ENCODE measurements around the gene DUS1L. TPM values are rescaled to one million over a fixed set of nuclear protein-coding genes. Genes with fewer than 3 reads are reported as not detected.

The DUS1L gene
- total RNA-seq, 1 donor from 2014 or later, result 35.7 TPM

DNA sequence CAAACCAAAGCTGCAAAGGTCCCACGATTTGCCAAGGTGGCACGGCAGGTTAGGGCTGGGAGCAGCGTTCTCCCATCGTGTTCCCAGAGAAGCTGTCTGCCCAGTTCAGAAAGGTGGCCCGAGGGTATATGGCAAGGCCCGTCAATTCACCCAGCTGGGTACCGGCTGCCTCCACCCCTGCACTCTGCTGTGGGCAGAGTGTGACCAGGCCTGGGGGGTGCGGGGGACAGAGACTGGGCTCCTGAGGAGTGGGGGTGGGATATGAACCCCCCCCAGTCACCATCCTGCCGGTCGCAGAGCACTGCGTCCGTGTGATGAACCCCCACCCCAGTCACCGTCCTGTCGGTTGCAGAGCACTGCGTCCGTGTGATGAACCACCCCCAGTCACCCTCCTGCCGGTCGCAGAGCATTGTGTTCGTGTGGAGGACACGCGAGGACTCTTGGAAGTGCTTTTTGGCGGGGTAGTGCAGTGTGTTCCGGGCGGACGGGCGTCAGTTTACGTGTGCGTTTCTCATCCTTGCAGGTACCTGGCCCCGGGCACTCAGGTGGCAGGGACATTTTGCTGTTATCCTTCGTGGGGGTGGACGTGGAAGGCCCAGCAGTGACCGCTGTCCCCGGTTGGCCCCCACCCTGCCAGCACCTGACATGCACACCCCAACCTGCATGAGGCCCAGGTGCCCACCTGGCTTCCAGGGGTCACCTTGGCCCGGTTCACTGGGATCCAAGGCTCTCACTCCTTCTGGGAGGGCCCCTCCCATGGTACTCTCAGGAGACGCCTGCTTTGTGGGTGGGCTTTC, 35.1 kb upstream of the DUS1L start:
- no peak for DNase-seq

DNA sequence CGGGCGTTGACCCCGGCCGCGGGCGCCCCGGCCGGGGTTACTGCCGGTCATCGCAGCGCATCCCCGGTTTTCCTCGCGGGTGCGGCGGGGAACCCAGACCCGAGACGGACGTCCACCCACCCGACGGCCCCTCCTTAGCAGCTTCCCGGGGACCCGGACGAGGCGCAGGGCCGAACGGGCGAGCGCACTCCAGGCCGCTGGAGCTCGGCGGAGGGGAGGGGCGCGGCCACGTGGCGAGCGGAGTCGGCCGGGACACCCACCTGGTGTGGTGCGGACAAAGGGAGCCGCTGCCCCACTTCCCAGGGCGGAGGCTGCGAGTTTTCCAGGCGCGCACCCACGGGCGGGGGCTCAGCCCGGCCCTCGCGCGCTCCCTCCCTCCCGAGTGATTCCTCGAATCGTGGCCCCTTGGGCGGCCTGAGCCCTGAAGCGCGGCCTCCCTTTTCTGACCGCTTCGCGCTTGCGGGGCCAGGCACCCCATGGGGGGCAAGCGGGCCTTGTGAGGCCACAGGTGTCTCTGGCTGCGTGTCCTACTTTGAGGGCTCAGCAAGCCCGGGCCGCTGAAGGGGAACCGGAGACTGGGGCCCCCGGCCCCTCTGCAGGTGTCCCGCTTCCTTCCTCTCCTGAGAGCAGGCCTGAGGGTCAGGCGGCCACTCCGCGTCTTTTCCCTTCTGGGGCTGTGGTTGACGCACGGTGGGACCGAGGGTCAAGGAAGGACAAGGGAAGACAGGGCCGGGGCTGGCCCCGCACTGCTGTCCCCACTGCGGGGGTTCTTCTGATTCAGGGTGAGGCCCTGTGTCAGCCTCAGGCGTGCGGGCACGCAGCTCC, 33.5 kb upstream of the DUS1L start:
- DNase-seq, result no peak

DNA sequence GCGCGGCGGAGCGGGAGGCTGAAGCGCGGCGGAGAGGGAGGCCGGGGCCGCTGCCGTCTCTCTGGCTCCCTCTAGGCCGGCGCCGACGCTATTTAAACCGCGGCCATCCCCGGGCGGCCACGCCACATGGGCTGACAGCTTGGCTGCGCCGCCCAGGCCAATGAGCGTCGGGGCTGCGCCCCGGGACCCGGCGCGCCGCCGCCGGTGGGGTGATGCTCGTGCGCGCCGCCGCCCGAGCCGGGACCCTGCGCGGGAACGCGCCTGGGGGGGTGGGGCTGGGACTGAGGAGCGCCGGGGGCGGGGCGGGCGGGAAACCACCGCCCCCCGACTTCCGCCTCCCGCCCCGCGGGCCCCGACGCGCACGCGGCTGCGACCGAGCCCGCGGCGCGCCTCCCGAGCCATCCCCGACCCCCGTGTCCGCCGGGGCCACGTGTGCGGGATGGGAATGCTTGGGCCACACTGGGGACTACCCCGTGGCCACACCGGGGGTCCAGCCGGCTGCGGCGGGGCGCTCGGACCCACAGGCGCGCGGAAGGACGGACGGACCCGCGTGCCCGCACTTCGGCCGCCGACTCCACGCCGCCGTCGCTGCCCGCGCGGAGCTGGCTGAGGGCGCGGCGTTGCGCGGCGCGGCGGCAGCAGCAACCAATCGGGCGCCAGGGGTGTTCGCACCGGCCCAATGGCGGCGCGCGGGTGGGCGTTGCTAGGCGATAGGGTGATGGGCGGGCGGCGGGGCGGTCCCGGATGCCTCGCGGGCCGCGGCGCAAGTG, 32.8 kb upstream of the DUS1L start, which contains the start of gene FASN:
TSS of gene FASN (minus strand) at position 68 of the 770 bp plus-strand sequence. CDS start 1,791 bp downstream, outside the sequence.
- DNase-seq, result peak; percentile 95

DNA sequence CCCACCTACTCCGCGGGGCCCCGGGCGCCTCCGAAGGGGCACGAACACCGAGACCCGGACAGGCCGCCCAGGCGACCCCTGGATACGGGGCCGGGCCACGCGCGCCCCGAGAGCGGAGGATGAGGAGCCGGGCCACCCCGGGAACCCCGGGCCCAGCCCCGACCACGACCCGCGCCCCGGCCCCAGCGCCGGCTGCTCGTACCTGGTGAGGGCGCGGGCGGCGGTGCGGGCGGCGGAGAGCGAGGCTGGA, 32.2 kb upstream of the DUS1L start:
- no peak for DNase-seq

DNA sequence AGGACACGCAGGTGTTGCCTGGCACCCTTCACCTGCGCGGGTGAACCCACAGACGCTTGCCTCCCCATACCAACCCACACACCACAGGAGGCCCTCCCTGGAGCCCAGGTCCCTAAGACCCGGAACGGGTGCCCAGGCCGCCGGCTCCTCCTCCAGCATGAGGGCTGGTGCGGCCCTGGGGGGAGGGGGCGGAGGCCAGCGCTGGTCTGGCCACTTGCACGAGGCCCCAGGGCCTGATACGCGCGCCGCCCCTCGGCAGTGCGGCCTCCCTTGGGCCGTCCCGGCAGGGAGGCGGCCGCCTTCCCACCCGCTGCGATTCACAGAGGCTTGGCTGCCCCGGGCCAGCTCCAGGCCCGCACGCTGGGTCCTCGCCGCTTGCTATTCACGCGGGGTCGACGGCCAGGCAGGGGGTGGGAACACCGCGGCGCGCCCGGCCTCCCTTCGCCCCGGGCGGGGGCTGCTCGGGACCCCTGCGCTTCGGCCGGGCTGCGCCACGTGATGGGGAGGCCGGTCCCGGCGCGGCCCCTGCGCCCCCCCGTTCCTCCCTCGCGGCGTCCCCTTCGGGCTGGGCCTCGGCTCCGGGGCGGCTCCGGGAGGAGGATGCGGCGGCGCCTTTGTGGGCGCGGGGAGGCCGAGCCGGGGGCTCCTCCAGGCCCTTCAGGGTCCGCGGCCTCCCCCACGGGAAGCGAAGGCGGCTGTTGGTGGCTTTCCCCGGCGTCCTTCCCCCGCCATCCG, 31.7 kb upstream of the DUS1L start:
- DNase-seq, result no peak

DNA sequence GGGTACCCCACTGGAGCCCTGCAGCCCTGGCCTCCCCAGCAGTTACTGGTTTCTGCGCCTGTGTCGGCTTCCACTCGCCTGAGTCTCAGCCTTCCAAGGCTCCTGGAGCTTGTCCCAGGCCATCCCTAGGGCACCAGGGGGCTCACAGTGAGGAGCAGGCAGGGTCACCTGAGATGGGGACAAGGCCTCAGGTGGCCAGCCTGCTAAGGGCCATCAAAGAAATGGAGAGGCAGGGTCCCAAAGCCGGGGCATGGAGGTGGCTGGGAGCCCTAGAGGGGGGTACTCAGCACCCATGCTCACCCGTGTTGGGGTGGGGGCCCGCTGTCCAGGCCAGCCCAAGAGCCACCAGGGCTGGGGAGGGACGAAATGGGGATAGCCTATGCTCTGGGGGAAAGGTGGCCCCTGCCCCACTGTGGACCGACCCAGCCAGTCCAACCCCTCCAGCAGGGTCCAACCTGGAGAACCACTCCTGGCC, 31.1 kb upstream of the DUS1L start:
- no peak for DNase-seq

DNA sequence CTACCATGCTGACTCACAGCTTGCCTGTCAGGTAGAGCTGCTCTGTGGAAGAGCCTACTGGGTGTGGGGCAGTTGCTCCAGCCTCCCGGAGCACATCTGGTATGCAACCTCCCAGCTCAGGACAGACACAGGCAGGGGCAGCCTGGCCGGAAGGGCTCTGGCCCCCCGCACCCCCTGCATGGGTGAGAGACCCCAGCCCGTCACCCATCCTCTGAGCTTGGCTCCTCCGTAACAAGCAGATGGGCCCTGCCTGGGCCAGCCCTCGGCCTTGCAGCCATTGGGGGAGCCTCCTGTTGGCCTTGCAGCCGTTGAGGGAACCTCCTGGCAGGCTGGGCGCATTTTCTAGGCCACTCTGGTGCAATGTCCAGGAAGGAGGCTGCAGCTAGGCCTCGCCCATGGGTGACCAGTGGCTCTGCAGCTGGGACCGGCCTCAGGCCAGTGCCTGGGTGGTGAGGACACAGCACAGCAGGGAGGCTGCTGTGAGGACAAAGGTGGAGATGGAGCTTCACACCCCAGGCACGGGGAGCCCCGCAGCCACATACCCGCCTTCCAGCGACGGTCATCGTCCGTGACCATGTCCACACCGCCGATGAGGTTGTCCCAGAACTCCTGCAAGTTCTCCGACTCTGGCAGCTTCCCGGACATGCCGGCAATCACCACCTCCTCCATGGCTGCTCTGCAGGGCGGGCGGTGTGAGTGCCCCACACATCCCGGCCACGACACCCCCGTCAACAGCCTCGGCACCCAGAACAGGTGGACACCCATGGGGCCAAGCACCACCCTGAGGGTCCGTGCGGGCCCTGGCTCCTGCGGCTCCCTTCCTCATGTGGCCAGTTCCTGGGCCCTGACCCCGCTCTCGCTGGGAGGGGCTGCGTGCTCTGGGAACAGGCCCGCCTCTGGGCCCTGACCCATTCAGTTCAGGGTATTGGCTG, 30.4 kb upstream of the DUS1L start:
- no peak for DNase-seq

DNA sequence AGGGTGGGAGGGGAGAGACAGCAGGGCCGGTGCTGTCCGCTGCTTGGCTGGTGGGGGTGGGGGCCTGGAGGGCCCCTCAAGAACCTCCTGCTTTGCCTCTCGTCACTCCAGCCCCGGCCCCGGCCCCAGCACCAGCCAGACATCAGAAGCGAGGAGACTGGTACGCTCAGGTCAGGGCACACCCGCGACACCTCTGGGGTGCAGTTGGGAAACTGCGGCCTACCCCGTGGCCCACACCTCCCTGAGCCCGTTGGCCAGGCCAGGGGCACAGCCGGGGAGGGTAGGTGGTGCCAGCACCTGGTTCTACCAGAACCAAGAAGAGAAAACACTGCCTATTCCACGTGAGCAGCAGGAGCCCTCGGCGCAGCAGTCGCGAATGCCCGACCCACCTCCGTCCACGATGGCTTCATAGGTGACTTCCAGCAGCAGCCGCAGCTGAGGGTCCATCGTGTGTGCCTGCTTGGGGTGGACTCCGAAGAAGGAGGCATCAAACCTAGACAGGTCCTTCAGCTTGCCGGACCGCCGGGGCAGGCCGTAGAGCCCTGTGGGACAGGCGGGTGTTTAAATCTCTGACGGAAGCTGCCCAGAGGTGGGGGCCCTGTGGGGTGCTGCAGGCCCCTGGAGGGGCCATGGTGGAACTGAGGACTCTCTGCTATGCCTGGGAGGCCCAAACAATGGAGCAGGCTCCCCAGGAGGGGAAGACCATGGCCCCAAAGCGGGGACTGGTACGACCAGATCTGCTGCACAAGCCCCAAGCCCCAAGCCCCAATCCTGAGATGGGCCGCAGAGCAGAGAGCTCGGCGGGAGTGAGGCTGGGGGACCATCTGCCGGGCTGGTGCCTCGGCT, 29.6 kb upstream of the DUS1L start:
- DNase-seq, result no peak

DNA sequence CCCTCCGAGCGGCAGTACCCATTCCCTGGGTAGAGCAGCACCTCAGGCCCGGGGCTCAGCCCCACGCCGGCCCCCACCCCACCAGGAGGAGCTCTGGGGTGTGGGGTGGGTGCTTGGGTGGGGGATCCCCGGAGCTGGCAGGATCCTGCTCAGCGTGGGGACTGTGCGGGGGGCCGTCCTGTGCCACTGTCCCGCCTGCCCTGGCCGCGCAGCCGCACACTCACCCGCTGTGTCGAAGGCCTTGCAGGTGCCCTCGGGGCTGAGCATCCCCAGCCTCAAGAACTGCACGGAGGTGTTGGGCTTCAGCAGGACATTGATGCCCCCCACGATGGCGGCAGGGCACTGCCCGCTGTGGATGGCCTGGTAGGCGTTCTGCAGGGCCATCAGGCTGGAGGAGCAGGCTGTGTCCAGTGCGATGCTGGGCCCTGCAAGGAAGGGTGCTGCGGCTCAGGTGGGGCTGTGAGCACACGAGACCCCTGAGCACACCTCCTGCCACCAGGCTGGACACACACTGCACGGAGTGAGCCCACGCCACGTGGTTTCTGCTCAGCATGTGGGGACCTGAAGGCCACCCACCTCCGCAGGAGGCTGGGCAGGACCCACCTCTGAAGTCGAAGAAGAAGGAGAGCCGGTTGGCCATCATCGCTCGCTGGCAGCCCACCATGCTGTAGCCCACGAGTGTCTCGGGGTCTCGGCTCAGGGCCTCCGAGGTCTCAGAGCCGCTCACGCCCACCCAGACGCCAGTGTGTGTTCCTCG, 27.6 kb upstream of the DUS1L start:
- DNase-seq, result no peak

DNA sequence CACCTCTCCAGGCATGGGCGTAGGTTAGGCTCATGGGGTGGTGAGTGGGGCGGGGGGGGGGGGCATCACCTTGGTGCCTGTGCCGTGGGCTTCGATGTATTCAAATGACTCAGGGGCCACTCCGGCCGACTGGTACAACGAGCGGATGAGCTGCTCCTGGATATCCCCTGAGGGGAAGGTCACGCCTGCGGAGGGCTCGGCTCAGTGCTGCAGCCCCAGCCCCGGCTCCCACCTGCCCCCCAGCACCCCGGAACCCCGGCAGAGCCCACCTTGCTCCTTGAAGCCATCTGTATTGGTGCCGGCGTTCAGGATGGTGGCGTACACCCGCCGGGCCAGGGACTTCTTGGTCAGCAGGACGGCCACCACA, 27.0 kb upstream of the DUS1L start:
- DNase-seq, result no peak

DNA sequence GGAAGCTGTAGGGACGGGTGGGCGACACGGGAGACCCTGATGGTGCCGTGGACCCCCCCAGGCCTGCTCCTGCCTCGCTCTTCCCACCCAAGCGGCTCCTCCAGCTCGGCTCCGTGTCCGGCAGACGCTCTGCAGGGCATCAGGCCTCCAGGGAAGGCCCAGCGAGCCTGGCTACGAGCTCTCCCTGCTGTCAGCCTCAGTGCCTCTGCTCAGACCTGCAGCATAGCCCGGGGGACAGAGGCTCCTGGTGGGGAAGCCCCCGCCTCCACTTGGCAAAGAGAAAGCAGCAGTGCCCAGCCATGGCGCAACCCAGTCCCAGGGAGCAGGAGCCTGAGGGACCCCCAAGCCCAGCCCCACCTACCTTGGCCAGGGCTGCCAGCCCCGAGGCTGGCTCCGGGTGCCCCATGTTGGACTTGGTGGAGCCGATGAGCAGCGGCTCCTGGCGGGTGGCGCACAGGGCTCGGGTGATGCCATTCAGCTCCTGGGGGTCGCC, 26.5 kb upstream of the DUS1L start:
- DNase-seq, result no peak

DNA sequence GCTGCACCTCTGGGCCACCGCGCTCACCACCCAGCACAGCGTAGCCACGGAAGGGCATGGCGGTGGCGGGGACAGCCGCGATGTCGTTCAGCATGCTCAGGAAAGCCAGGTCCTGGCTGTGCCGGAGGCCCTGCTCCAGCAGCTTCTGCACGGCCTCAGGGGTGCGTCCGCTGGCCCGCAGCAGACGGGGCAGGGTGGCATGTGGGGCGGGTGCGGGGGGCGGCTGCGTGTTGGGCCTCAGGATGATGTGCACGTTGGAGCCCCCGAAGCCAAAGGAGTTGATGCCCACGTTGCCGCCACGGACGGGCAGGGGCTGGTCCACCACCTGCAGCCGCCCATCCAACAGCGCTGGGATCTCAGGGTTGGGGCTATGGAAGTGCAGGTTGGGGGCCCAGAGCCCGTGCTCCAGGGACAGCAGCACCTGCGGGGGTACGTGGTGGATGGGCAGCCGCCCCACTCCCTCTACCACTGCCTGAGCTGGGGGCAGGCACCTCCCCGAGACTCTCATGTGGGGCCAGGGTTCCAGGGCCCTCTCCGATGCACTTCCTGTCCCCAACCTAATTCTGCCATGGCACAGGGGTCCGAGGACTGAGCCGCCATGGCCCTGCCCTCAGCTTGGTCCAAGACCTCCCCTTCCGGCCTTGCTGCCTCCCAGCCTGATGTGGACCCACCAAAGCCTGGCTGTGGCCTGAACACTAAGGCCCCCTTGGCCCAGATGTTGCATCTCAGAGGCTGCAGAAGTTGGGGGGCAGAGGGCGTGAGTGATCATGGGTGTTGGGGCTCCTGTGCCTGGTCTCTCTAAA, 25.9 kb upstream of the DUS1L start:
- no peak for DNase-seq

DNA sequence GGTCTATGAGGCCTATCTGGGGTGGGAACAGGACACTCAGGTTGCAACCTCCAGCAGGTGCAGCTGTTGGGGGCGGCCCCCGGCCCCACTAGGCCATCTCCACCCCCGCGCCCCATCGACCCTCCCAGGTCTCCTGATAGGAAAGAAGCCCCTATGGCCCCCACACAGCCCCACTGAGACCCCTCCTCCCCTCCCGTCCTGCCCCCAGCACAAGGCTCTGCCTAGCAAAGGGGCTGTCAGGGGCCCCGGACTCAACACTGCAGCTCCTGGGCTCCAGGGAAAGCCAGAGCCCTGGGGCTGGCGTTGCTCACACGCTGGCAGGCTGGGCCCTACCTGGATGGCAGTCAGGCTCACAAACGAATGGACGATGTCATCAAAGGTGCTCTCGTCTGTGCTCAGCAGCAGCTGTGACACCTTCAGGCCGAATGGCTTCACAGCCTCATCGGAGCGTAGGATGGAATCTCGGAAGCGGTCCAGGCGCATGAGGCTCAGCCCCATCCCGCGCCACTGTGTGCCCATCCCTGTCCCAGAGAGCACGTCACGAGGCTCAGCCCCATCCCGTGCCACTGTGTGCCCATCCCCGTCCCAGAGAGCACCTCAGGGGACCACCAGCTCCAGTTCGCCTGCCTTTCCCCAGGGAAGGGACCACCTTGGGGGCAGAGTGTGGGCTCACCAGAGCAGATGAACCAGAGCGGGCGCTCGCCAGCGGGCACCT, 25.1 kb upstream of the DUS1L start:
- DNase-seq, result no peak

DNA sequence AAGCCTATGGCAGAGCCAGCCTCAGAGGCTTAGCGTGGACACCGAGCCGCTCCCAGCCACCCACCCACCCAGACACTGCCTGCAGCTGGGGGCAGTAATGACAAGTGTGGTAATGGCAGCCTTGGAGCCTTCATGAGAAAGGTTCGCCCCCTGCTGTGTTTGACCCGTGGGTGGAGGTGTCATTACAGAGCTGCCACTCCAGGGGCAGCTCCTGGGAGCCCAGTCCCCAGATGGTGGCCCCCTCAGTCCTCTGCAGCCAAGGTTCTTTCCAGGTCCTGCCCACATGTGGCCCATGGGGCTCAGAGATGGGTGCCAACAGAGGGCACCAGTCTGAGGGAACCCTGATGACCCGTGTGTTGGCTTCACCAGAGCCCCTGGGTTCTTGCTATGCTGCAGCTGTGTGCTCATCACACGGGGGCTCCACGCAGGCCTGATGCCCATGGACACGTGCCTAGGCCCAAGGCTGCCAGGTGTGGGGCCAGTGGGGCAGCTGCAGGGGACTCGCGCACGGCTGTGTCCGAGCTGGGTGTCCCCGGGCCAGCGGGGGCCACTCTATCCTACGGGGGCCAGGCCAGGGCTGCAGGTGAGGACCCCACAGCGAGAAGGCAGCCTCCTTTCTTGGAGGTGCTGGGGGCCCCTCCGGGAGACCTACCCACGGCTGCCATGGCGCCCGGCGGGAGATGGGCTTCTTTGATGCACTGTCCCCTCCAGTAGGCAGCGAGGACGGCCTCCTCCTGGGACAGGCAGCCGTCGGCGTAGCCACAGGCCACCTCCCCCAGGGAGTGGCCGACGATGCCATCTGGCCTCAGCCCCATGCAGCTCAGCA, 24.3 kb upstream of the DUS1L start:
- no peak for DNase-seq

DNA sequence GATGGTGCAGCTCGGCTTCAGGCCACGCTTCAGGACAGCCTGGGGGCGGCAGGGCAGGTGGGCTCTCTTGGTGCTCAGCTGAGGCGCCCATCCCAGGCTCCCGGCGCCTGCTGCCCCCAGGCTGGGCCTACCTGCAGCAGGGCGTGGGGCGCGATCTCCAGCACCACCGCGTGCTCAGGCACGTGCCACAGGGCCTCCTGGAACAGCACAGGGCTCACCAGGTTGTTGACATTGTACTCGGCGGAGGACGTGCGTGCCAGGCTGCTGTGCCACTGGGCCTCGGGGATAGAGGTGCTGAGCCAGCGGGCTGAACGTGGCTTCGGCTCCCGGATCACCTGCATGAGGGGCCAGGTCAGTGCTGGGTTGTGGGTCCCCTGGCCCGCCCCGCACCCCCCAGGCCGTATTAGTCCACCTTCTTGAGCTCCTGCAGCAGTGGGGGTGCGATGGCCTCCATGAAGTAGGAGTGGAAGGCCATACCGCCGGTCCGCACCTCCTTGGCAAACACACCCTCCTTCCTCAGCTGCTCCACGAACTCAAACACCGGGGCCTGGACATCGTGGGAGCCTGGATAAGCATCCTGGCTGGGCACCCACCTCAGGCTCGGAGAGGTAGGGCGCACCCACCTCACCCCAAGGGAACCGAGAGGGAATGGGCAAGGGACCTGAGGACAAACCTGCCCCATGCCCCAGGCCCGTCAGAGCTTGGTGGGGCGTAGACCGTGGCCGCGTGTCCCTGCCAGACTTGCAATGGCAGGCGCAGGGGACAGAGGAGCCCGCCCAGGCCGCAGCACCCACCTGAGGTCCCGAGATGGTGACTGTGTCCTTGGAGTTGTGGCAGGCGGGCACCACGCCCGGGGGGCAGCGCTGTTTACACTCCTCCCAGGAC, 23.5 kb upstream of the DUS1L start:
- no peak for DNase-seq

Measured in skin of body (tissue), 2 donors.